ENCODE measurements around the gene GOLIM4.

GOLIM4 gene

GRCh38 chr3:168116279-168116678 lies 20.6 kb upstream of the GOLIM4 start:
- no peak for TF ChIP-seq CTCF (IDR thresholded peaks at IDR 0.05)
- H3K27ac ChIP-seq, result no peak overlapping the region
- no peak overlapping the region for H3K4me3 ChIP-seq
- DNase-seq (ENCODE audit: low spot score), result no peak

DNA sequence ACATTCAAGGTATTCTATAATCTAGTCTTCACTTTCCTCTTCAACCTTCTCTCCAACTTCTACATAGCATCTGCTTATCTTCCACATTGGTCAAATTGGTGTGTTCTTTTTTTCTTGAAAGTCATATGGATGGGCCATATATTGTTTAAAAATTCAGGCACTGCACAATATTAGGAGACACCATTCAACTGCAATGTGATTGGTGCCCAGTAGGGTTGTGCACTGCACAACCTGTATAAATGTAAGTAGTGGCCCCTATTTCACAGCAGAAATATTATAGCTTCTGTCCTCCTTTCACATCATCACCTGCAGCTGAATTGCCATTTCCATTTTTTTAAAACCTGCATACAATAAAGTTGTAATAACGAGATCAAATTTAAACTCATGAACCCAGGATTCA lies 18.1 kb upstream of the GOLIM4 start:
- no peak for TF ChIP-seq CTCF (IDR thresholded peaks at IDR 0.05)
- Histone ChIP-seq H3K27ac (no peak overlapping the region), H3K4me3 (no peak overlapping the region)
- DNase-seq (ENCODE audit: low spot score), result no peak

DNA sequence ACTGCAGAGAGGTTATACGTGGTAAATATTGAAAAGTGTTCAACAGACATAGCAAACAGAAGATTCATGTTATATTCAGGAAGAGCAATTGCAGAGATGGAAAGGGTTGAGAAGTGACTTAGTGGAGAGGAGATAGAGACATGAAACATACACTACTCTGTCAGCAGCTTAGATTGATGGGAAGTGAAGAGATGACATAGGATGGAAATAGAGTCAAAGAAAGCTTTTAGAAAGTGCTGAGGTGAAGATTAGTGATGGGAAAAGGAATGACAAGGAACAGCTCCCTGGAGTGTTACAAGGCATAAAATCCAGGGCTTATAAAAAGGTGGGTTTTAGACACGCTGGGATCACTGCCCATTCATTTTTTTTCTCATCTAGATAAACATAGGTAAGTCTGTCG lies 17.2 kb upstream of the GOLIM4 start:
- Histone ChIP-seq H3K4me3 (no peak overlapping the region), H3K27ac (no peak overlapping the region)
- no peak for TF ChIP-seq CTCF (IDR thresholded peaks at IDR 0.05)
- DNase-seq (ENCODE audit: low spot score), result no peak

DNA sequence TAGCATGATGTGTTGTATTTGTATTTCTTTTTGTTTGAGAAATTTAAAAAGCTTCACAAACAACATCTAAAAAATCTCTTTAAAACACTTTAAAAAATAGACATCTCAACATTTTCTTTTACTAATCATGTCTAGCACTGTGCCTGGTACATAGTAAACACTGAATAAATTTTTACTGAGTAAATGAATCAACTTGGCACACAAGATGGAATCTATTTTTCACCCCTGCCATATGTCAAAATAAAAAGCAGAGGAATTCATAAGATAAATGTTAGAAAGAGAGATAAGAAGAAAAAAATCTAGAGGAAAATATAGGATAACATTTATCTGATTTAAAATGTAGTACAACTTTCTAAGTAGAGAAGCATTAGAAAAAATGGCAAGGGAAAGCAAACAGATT lies 8.6 kb upstream of the GOLIM4 start:
- no peak for DNase-seq (ENCODE audit: low spot score)
- no peak overlapping the region for H3K27ac ChIP-seq
- H3K4me3 ChIP-seq, result no peak overlapping the region
- TF ChIP-seq CTCF (IDR thresholded peaks at IDR 0.05), result no peak

- H3K4me3 ChIP-seq, result no peak overlapping the region
- no peak for TF ChIP-seq CTCF (IDR thresholded peaks at IDR 0.05)
- no peak for DNase-seq (ENCODE audit: low spot score)
- H3K27ac ChIP-seq, result no peak overlapping the region
Observed at GRCh38 chr3:168102735-168103410, 7.1 kb upstream of the GOLIM4 start.

- TF ChIP-seq CTCF (IDR thresholded peaks at IDR 0.05), result no peak
- Histone ChIP-seq H3K4me3 (no peak overlapping the region), H3K27ac (no peak overlapping the region)
- no peak for DNase-seq (ENCODE audit: low spot score)
Observed at GRCh38 chr3:168100777-168101492, 5.2 kb upstream of the GOLIM4 start.

DNA sequence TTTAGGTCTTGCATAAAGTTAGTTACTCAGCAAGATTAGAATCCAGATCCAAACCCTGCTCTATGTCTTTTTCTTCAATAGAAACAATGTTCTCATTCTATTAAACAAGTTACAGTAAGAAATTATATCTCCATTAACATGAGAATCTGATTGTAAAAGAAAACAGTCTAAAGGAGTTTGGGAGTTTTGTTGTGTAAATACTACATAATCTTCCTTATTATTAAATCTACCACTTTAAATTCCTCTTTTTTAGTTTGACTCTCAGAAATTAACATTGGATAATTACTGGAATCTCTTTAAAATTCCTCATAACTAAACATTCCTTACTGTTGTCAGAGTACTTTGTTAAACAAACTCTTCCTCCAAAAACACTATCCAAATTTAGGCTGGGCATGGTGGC lies 1.7 kb upstream of the GOLIM4 start:
- H3K4me3 ChIP-seq, result no peak overlapping the region
- no peak for DNase-seq (ENCODE audit: low spot score)
- no peak overlapping the region for H3K27ac ChIP-seq
- no peak for TF ChIP-seq CTCF (IDR thresholded peaks at IDR 0.05)

Data from coronary artery (tissue), 2 donors.